ENCODE data around the gene NFKBIB. TPM values are rescaled to one million over a fixed set of nuclear protein-coding genes. Genes with fewer than 3 reads are reported as not detected.
A peak's percentile ranks its signal among the peaks of the same experiment; 100 is the strongest.

Gene NFKBIB
- polyA plus RNA-seq, 1 of the 3 experiments (the other 2 are of a cell fraction): 31.8 TPM

- peak; percentile 98 for DNase-seq
- Histone ChIP-seq H3K36me3 (replicated peaks in 1 of 2; ENCODE audit: control insufficient read depth in 1 of 2, insufficient read depth in 2 of 2, low read length in 1 of 2) (peaks cover 11 to 29% of the 10 kb centered on the region in 2 experiments), H3K9ac (peak within 1 kb of the TSS; percentile 85), H3K4me1 (ENCODE audit: control insufficient read depth in 1 of 2, insufficient read depth in 2 of 2, low read depth in 1 of 2, low read length in 1 of 2) (peaks cover 0 to 11% of the 10 kb centered on the region in 2 experiments; a peak in 1 of 4 replicates), H4K20me1 (ENCODE audit: insufficient read depth) (no peaks in the 10 kb centered on the region), H2AFZ (ENCODE audit: low read depth) (peak within 1 kb of the TSS; percentile 76), H3K9me3 (no peaks in the 10 kb centered on the region), H3K4me2 (peak within 1 kb of the TSS; percentile 93), H3K27me3 (ENCODE audit: insufficient read depth) (no peaks in the 10 kb centered on the region), H3K4me3 (ENCODE audit: low read depth in 2 of 2, low read length in 1 of 2) (peak within 1 kb of the TSS; percentile 80 to 81), H3F3A (replicated peaks; ENCODE audit: insufficient read depth) (peaks cover 3% of the 10 kb centered on the region), H3K79me2 (ENCODE audit: insufficient read depth) (peaks cover 53% of the 10 kb centered on the region), H3K27ac (ENCODE audit: low read depth in 2 of 2, low read length in 1 of 2) (peak within 1 kb of the TSS; percentile 87 to 92), H3K9me2 (no peaks in the 10 kb centered on the region)
- POLR2A ChIA-PET: interaction anchor here (0.6 to 1.7 kb wide), 10 partner anchors 10 to 386 kb away, joined by 3 to 8 read pairs (median 4); partner anchors contain the start of gene ACTN4
- CTCF ChIA-PET: interaction anchor here (0.5 to 3.0 kb wide), 47 partner anchors 11 to 543 kb away, joined by 3 to 24 read pairs (median 4); partner anchors contain the start of genes CAPN12, CCER2, ECH1 and FAM98C
- 11% methylated on average over 25 of the region's 49 CpGs for whole genome bisulfite sequencing (ENCODE audit: low lambda C conversion rate)
- TF ChIP-seq, protein P1, sequence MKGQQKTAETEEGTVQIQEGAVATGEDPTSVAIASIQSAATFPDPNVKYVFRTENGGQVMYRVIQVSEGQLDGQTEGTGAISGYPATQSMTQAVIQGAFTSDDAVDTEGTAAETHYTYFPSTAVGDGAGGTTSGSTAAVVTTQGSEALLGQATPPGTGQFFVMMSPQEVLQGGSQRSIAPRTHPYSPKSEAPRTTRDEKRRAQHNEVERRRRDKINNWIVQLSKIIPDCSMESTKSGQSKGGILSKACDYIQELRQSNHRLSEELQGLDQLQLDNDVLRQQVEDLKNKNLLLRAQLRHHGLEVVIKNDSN (IDR thresholded peaks at IDR 0.05; ENCODE audit: borderline replicate concordance, low read depth): no peak
- no peak for TF ChIP-seq IRF3 (IDR thresholded peaks at IDR 0.05; ENCODE audit: low read depth, low read length)
- TF ChIP-seq FOSL2 (IDR thresholded peaks at IDR 0.05; ENCODE audit: borderline replicate concordance, low read depth): no peak
- TF ChIP-seq PBX3 (IDR thresholded peaks at IDR 0.05): no peak
- peak; percentile 98 for TF ChIP-seq YY1 (IDR thresholded peaks at IDR 0.05; ENCODE audit: low read depth)
- TF ChIP-seq RFX5 (IDR thresholded peaks at IDR 0.05; ENCODE audit: low read length): no peak
- TF ChIP-seq SIN3A (IDR thresholded peaks at IDR 0.05; ENCODE audit: borderline replicate concordance, low read depth, low read length): no peak
- TF ChIP-seq NFIC (IDR thresholded peaks at IDR 0.05; ENCODE audit: borderline replicate concordance): no peak
- TF ChIP-seq, protein P2, sequence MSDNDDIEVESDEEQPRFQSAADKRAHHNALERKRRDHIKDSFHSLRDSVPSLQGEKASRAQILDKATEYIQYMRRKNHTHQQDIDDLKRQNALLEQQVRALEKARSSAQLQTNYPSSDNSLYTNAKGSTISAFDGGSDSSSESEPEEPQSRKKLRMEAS (IDR thresholded peaks at IDR 0.05; ENCODE audit: low read depth): peak; percentile 35; the same call in 1 of the 2 replicates
- no peak for TF ChIP-seq GATA2 (CRISPR knock-in tag; IDR thresholded peaks at IDR 0.05)
- TF ChIP-seq CHD2 (IDR thresholded peaks at IDR 0.05; ENCODE audit: low read length, partially characterized antibody): no peak
- TF ChIP-seq EZH2phosphoT487 (IDR thresholded peaks at IDR 0.05; ENCODE audit: borderline replicate concordance, low read depth): no peak
- TF ChIP-seq MEF2A (IDR thresholded peaks at IDR 0.05; ENCODE audit: borderline replicate concordance, low read depth): no peak
- no peak; the same call in 1 of the 2 replicates for TF ChIP-seq REST (IDR thresholded peaks at IDR 0.05; ENCODE audit: low read depth, low read length)
- TF ChIP-seq POLR2AphosphoS5 (IDR thresholded peaks at IDR 0.05; ENCODE audit: low read depth, low read length): peak; percentile 90; the same call in 1 of the 2 replicates
- TF ChIP-seq RCOR1 (IDR thresholded peaks at IDR 0.05; ENCODE audit: low read length): no peak
- no peak for TF ChIP-seq MXI1 (IDR thresholded peaks at IDR 0.05; ENCODE audit: low read depth, low read length)
- peak; percentile 77 for TF ChIP-seq RAD21 (IDR thresholded peaks at IDR 0.05; ENCODE audit: low read length)
- TF ChIP-seq GABPA (IDR thresholded peaks at IDR 0.05; ENCODE audit: low read depth): no peak
- TF ChIP-seq CTCF (IDR thresholded peaks at IDR 0.05): peak; percentile 99
- no peak for TF ChIP-seq EP300 (IDR thresholded peaks at IDR 0.05; ENCODE audit: borderline replicate concordance in 1 of 2, low read depth in 1 of 2, low read length in 1 of 2)
- no peak for TF ChIP-seq TCF12 (IDR thresholded peaks at IDR 0.05)
- TF ChIP-seq SMC3 (IDR thresholded peaks at IDR 0.05; ENCODE audit: low read depth, low read length): peak; percentile 67
- peak; percentile 91 for TF ChIP-seq NRF1 (IDR thresholded peaks at IDR 0.05; ENCODE audit: low read depth, low read length)
Observed at GRCh38 chr19:38929929-38930775, 30.4 kb downstream of the NFKBIB start, which contains the start of gene SARS2. SARS2 (minus strand) TSS chr19:38930763; CDS start chr19:38930736, 27 bp downstream.
